HG03108 (cell line): ENCODE results near the gene WNK1.

Experiments used
- ATAC-seq: cut with Tn5 transposase; IDR thresholded peaks from one replicate; pipeline ENCODE4 v1.9.1; 2021; ENCODE audit warnings: moderate library complexity; ENCODE audit not compliant: unreplicated experiment

The WNK1 gene

DNA sequence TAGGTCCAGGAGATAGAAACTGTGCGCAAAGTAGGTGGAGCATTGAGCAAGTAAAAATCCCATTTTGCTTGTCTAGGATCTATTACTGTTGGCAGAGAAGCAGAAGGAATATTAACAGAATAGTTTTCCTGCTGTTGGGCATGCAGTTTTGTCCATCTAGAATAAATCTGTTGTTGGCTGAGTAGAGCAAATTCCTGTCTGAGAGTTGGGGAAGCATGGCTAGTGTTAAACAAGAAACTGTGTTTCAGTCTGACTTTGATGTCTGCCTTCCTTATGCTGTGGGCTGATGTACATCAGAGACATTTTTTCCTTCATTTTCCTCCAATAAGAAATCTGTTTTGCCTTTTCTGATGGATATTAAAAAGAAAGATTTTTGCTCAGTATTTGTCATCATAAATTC, 99.0 kb downstream of the WNK1 start:
- no peak for ATAC-seq

GRCh38 chr12:851913-852312, 99.5 kb downstream of the WNK1 start:
- ATAC-seq: no peak

DNA sequence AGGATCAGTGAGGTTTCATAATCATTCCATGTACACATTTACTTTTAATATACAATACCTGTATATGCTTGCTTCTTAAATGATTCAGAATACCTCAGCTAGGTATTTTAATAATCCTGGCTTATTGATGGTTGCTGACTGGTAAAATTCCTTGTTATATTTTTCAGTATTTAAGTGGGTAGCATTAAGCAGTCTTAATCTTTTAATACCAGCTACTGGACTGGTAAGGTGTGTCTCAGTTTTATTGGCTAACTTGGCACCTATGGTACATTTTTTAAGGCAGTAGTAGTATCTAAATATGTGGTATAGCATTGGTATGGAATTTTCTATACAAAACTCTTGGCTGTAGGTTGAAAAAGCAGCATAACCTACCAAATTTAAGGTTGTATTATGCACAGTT, 100.5 kb downstream of the WNK1 start:
- no peak for ATAC-seq

DNA sequence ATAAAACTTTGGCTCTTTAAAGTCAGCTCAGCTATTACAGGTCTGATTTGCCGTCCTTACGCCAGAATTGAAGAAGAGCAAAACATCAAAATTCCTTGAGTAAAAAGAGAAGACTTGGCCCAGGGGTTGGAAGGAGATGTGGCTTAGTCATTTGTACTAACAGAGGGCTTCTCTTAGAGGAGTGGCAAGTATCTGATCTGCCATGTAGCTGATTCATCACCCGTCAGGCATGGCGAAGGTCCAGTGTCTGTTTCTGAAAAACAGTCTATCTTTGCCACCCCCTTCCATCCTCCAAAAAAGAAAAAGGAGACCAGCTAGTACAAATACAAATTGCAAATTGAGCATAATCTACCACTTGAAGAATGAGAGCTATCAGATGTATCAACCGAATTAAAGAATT, 105.2 kb downstream of the WNK1 start:
- ATAC-seq: no peak

- no peak for ATAC-seq
These were observed 110.0 kb downstream of the WNK1 start for GRCh38 chr12:862303-862911.

GRCh38 chr12:863285-863684, 110.9 kb downstream of the WNK1 start:
- ATAC-seq: no peak

DNA sequence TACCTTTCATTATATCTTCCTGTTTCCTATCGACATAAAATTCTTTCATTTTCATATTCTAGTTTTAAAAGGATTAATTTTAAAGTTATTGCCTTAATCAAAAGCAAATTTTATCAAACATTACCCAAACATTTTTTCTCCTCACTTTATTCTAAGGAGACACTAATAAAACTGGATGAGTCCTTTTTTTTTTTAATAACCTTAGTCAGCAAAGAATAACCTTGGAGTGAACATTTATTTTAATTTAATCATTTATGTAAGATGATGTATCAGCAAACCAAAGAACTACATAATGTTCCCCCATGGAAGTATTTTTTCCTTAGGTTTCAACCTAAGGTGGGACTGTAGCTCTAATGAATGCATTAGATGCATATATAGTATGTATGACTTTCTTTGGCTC, 113.2 kb downstream of the WNK1 start:
- ATAC-seq: no peak

- ATAC-seq: no peak
These were observed 115.5 kb downstream of the WNK1 start for GRCh38 chr12:867905-868304.

DNA sequence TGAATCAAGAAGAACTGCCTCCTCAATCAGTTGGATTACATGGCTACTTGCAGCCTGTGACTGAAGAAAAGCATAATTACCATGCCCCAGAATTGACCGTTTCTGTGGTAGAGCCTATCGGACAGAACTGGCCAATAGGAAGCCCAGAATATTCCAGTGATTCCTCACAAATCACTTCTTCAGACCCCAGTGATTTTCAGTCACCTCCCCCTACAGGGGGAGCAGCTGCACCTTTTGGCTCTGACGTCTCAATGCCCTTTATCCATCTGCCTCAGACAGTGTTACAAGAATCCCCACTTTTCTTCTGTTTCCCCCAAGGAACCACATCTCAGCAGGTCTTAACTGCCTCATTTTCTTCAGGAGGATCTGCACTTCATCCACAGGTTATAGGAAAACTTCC, 116.3 kb downstream of the WNK1 start:
- ATAC-seq: no peak

DNA sequence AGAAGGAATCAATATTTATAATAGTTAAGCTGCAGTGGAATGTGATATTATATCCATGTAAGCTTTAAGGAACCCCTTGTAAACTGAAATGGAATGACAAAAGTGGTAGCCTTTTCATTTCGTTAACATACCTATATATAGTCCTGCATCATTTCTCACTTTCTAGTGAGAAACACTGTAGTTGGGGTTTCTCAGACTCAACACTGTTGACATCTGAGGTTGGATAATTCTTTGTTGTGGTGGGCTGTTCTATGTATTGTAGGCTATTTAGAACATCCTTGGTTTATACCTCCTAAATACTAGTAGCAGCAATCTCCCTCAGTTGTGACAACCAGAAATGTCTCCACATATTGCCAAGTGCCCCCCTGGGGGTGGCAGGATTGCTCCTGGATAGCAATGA, 118.0 kb downstream of the WNK1 start:
- no peak for ATAC-seq

GRCh38 chr12:873954-874353, 121.6 kb downstream of the WNK1 start:
- no peak for ATAC-seq

- ATAC-seq: no peak
These were observed 127.3 kb downstream of the WNK1 start for GRCh38 chr12:879641-880040.

DNA sequence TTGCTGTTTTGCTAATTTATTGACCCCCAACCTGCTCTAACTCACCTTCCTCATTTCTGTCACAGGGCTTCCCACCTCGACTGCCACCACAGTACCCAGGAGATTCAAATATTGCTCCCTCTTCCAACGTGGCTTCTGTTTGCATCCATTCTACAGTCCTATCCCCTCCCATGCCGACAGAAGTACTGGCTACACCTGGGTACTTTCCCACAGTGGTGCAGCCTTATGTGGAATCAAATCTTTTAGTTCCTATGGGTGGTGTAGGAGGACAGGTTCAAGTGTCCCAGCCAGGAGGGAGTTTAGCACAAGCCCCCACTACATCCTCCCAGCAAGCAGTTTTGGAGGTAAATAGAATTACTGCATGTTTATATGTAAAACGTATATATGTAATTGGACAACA, 128.3 kb downstream of the WNK1 start:
- no peak for ATAC-seq

DNA sequence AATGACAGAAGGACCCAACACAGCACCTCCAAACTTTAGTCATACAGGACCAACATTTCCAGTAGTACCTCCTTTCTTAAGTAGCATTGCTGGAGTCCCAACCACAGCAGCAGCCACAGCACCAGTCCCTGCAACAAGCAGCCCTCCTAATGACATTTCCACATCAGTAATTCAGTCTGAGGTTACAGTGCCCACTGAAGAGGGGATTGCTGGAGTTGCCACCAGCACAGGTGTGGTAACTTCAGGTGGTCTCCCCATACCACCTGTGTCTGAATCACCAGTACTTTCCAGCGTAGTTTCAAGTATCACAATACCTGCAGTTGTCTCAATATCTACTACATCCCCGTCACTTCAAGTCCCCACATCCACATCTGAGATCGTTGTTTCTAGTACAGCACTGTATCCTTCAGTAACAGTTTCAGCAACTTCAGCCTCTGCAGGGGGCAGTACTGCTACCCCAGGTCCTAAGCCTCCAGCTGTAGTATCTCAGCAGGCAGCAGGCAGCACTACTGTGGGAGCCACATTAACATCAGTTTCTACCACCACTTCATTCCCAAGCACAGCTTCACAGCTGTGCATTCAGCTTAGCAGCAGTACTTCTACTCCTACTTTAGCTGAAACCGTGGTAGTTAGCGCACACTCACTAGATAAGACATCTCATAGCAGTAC, 132.5 kb downstream of the WNK1 start:
- no peak for ATAC-seq

DNA sequence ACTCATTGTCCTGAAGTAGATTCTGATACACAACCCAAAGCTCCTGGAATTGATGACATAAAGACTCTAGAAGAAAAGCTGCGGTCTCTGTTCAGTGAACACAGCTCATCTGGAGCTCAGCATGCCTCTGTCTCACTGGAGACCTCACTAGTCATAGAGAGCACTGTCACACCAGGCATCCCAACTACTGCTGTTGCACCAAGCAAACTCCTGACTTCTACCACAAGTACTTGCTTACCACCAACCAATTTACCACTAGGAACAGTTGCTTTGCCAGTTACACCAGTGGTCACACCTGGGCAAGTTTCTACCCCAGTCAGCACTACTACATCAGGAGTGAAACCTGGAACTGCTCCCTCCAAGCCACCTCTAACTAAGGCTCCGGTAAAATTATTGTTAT, 133.3 kb downstream of the WNK1 start:
- no peak for ATAC-seq

- no peak for ATAC-seq
These were observed 133.8 kb downstream of the WNK1 start for GRCh38 chr12:886206-886605.

- no peak for ATAC-seq
These were observed 141.8 kb downstream of the WNK1 start for GRCh38 chr12:894226-894625.

GRCh38 chr12:896031-896430, 143.7 kb downstream of the WNK1 start:
- no peak for ATAC-seq

DNA sequence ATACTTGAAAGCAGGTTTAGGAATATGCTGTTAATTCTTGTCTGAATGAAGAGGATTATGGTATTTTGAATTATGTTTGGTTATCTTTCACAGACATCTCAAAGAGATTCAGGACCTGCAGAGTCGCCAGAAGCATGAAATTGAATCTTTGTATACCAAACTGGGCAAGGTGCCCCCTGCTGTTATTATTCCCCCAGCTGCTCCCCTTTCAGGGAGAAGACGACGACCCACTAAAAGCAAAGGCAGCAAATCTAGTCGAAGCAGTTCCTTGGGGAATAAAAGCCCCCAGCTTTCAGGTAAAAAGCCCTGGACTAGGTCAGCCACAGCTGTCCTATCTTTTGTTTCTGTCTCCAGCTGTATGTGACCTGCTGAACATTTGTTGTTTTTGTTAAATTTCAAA, 145.0 kb downstream of the WNK1 start:
- no peak for ATAC-seq

GRCh38 chr12:902581-902980, 150.2 kb downstream of the WNK1 start:
- ATAC-seq: no peak

- no peak for ATAC-seq
These were observed 150.7 kb downstream of the WNK1 start for GRCh38 chr12:903055-903454.

DNA sequence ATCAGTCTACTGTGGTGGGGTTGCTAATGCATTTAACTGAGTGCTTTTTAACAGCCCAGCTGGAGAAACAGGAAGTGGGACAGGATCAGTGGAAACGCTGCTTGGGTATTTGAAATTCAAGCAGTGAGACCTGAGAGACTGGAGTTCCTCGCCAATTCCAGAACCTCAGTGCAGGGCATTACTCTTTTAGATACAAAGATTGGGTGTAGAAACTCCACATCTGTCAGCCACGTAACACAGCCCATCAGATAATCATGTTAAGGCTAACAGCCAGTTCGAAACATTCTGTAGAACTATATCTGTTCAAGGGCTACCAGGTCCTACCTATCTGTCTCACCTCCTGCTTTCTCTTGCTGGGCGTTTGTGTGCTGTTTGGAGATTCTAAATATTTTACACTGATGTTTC, 151.6 kb downstream of the WNK1 start:
- no peak for ATAC-seq
